ENCODE data around the gene EEF1G. TPM values are rescaled to one million over a fixed set of nuclear protein-coding genes. Genes with fewer than 3 reads are reported as not detected.
A peak's percentile ranks its signal among the peaks of the same experiment; 100 is the strongest.
"Not testable (repeated sequence)": the region's sequence is repeated elsewhere in the genome, so short reads cannot be mapped to it uniquely, and the experiment has no call there.

The EEF1G gene
- total RNA-seq, 5 donors from 2014 or later (not counting 1 experiment from before 2014, with no cell fraction given), result 1,908 to 2,187 (median 2,119) TPM

DNA sequence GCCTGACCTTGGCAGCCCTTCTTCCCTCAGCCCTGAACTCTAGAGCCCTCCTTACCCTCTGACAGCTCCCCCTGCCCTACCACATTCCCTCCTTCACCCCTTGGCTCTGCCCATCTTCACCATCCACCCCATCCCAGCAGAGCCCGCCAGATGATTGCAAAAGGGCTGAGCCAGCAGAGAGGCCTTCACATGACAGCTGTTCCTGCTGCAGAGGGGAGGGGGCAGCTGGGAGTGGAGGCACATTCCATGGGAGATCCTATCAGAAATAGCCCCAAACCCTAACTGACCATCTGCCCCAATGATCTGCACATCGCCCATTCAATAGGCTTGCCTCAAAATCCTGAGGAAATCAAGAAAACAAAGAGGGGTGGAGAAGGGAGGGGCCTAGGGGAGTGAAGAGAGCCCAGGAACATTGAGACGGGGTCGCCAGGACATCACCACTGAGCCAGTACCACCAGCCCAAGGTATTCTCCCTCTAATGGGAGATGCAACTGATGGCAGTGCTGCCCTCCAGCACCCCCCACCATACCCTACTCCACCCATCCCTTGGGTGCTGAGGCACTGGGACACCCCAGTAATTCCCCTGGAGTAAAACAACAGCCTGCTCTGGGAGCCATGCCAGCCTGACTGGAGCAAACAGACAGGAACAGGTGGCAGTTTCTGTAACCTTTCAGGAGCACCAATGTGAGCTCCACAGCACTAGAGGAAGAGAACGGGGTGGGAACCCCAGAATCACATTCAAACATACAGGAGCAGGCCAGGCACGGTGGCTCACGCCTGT is 19.1 kb downstream of the EEF1G start:
- Mint-ChIP-seq H3K36me3 (peaks cover 11% of the 10 kb centered on the region), H3K4me3 (peak overlapping the region; percentile 46 to 82 (median 77)), H3K9me3 (no peaks in the 10 kb centered on the region), H3K27ac (peak overlapping the region; percentile 97 to 99), H3K4me1 (peaks cover 91 to 99% (median 93%) of the 10 kb centered on the region in 3 donors), H3K27me3 (no peaks in the 10 kb centered on the region)
- POLR2A ChIA-PET, result interaction anchor here (0.7 to 6.5 kb wide), 10 partner anchors 10 to 302 kb away, joined by 3 to 98 read pairs (median 8); partner anchors contain the start of genes AHNAK (in 1 of the 2), C11orf98 (in 1 of the 2), CSKMT (in 1 of the 2) and EEF1G (in 1 of the 2)
- peaks cover 9 to 10% of the 10 kb centered on the region in 2 donors for H3K36me3 ChIP-seq (ENCODE audit: control insufficient read depth in 2 of 2, extremely low read depth in 1 of 2, insufficient read depth in 1 of 2, low read length in 1 of 2)
- H3K27me3 ChIP-seq (replicated peaks in 1 of 2; ENCODE audit: control insufficient read depth in 2 of 2, extremely low read depth in 1 of 2, insufficient read depth in 2 of 2, low read length in 1 of 2), result no peaks in the 10 kb centered on the region
- peak overlapping the region; percentile 98 for H3K27ac ChIP-seq (ENCODE audit: low read length)
- H3K4me1 ChIP-seq (ENCODE audit: control insufficient read depth in 1 of 2, extremely low read depth in 1 of 2, insufficient read depth in 2 of 2, low read length in 2 of 2), result peaks cover 55 to 98% of the 10 kb centered on the region in 2 experiments
- DNase-seq (peak in 2 of 35 experiments; percentile 35 to 44), ATAC-seq (replicated peaks in 1 of 4) (no peak)
- CTCF ChIA-PET, result interaction anchor here (0.7 to 1.6 kb wide), 8 partner anchors 10 to 130 kb away, joined by 3 to 11 read pairs (median 5); partner anchors contain the start of gene EEF1G (in 1 of the 2)
- no CpG with 5 or more reads among the region's 7 CpGs for WGBS (ENCODE audit: insufficient coverage)
- H3K9me3 ChIP-seq, result no peaks in the 10 kb centered on the region
- H3K4me3 ChIP-seq (ENCODE audit: control insufficient read depth in 1 of 2, extremely low read depth in 1 of 2, low read length in 1 of 2), result peak overlapping the region in 1 of 2 donors; percentile 3

DNA sequence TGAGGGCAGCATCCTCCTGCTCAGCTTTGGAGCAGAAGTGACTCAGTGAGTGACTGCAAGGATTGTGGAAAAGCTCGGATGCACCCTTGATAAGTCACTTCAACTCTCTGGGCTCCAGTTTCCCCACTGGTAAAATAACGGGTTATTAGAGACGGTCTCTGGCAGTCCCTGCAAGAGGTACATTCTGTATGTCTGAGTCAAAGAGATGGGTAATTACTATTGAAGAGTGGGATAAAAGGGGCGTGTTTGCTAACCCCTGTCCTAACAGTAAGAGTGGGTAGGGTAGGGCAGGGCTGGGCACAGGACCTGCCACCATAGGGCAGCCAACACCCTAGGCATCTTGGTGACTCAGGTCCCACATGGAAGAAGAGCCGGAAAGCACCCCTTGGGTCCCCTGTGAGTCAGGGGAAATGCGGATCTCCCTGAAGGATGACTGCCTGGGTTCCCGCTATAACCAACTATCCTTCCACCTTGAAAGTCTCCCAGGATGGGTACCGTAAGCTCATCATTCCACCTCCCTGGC is 19.8 kb downstream of the EEF1G start:
- peaks cover 3% of the 10 kb centered on the region in 2 donors for H3K36me3 ChIP-seq (ENCODE audit: control insufficient read depth in 2 of 2, extremely low read depth in 1 of 2, insufficient read depth in 1 of 2, low read length in 1 of 2)
- H3K27ac ChIP-seq (ENCODE audit: low read length), result peak overlapping the region; percentile 98
- peak in 1 of 35 experiments; percentile 44 for DNase-seq
- ATAC-seq (replicated peaks in 1 of 4), result no peak
- Mint-ChIP-seq H3K27me3 (no peaks in the 10 kb centered on the region), H3K4me1 (peaks cover 87 to 95% (median 89%) of the 10 kb centered on the region in 3 donors), H3K4me3 (peak overlapping the region in 1 of 3 donors; percentile 82), H3K27ac (peak overlapping the region; percentile 97 to 99), H3K36me3 (peaks cover 4% of the 10 kb centered on the region), H3K9me3 (no peaks in the 10 kb centered on the region)
- H3K4me3 ChIP-seq (ENCODE audit: control insufficient read depth in 1 of 2, extremely low read depth in 1 of 2, low read length in 1 of 2), result no peak overlapping the region
- no peaks in the 10 kb centered on the region for H3K9me3 ChIP-seq
- no peaks in the 10 kb centered on the region for H3K27me3 ChIP-seq (replicated peaks in 1 of 2; ENCODE audit: control insufficient read depth in 2 of 2, extremely low read depth in 1 of 2, insufficient read depth in 2 of 2, low read length in 1 of 2)
- ChIA-PET POLR2A (interaction anchor here (1.5 to 3.5 kb wide), 3 partner anchors 10 to 38 kb away, joined by 11 to 41 read pairs (median 17); partner anchors contain the start of gene TUT1 (in 1 of the 2)), CTCF (interaction anchor here (1.2 to 2.9 kb wide), 4 partner anchors 10 to 110 kb away, joined by 3 to 40 read pairs (median 6); partner anchors contain the start of gene EEF1G (in 1 of the 2))
- WGBS (ENCODE audit: insufficient coverage), result 96% methylated on average over 5 of the region's 8 CpGs
- H3K4me1 ChIP-seq (ENCODE audit: control insufficient read depth in 1 of 2, extremely low read depth in 1 of 2, insufficient read depth in 2 of 2, low read length in 2 of 2), result peaks cover 55 to 92% of the 10 kb centered on the region in 2 experiments

GRCh38 chr11:62553080-62553838 is 20.4 kb downstream of the EEF1G start:
- ChIA-PET CTCF (interaction anchor here (0.7 to 2.9 kb wide), 8 partner anchors 10 to 756 kb away, joined by 3 to 40 read pairs (median 8); partner anchors contain the start of genes EEF1G (in 1 of the 2) and TUT1 (in 1 of the 2)), POLR2A (interaction anchor here (0.5 to 3.5 kb wide), 8 partner anchors 10 to 288 kb away, joined by 3 to 41 read pairs (median 12); partner anchors contain the start of gene TUT1 (in 1 of the 2))
- Histone ChIP-seq H3K4me3 (ENCODE audit: control insufficient read depth in 1 of 2, extremely low read depth in 1 of 2, low read length in 1 of 2) (peak overlapping the region in 1 of 2 donors; percentile 13), H3K36me3 (ENCODE audit: control insufficient read depth in 2 of 2, extremely low read depth in 1 of 2, insufficient read depth in 1 of 2, low read length in 1 of 2) (no peaks in the 10 kb centered on the region), H3K27me3 (replicated peaks in 1 of 2; ENCODE audit: control insufficient read depth in 2 of 2, extremely low read depth in 1 of 2, insufficient read depth in 2 of 2, low read length in 1 of 2) (no peaks in the 10 kb centered on the region), H3K27ac (ENCODE audit: low read length) (peak overlapping the region; percentile 98), H3K4me1 (ENCODE audit: control insufficient read depth in 1 of 2, extremely low read depth in 1 of 2, insufficient read depth in 2 of 2, low read length in 2 of 2) (peaks cover 55 to 85% of the 10 kb centered on the region in 2 experiments), H3K9me3 (no peaks in the 10 kb centered on the region)
- Mint-ChIP-seq H3K4me1 (peaks cover 88 to 95% (median 88%) of the 10 kb centered on the region in 3 donors), H3K4me3 (peak overlapping the region; percentile 43 to 82 (median 73)), H3K27me3 (no peaks in the 10 kb centered on the region), H3K36me3 (peaks cover 4% of the 10 kb centered on the region), H3K9me3 (no peaks in the 10 kb centered on the region), H3K27ac (peak overlapping the region; percentile 97 to 99)
- ATAC-seq (replicated peaks in 1 of 4) (peak; percentile 12 to 45 (median 39)), DNase-seq (peak in 31 of 35 experiments; percentile 39 to 81 (median 57))
- 23% methylated on average over 8 of the region's 15 CpGs for WGBS (ENCODE audit: insufficient coverage)

GRCh38 chr11:62552485-62553079 is 21.1 kb downstream of the EEF1G start:
- peaks cover 85 to 95% (median 88%) of the 10 kb centered on the region in 3 donors for H3K4me1 Mint-ChIP-seq
- ChIA-PET POLR2A (interaction anchor here (0.5 to 3.5 kb wide), 14 partner anchors 9 to 371 kb away, joined by 3 to 41 read pairs (median 8); partner anchors contain the start of genes EEF1G (in 1 of the 2) and TUT1 (in 1 of the 2)), CTCF (interaction anchor here (0.7 to 2.9 kb wide), 9 partner anchors 8 to 755 kb away, joined by 4 to 40 read pairs (median 8); partner anchors contain the start of genes EEF1G (in 1 of the 2) and TUT1 (in 1 of the 2))
- H3K4me3 ChIP-seq (ENCODE audit: control insufficient read depth in 1 of 2, extremely low read depth in 1 of 2, low read length in 1 of 2), result peak overlapping the region; percentile 1 to 13
- peak overlapping the region; percentile 43 to 82 (median 73) for H3K4me3 Mint-ChIP-seq
- H3K27me3 Mint-ChIP-seq, result no peaks in the 10 kb centered on the region
- H3K36me3 ChIP-seq (ENCODE audit: control insufficient read depth in 2 of 2, extremely low read depth in 1 of 2, insufficient read depth in 1 of 2, low read length in 1 of 2), result no peaks in the 10 kb centered on the region
- ATAC-seq (replicated peaks in 1 of 4) (no peak), DNase-seq (peak in 1 of 35 experiments; percentile 39)
- no peaks in the 10 kb centered on the region for H3K27me3 ChIP-seq (replicated peaks in 1 of 2; ENCODE audit: control insufficient read depth in 2 of 2, extremely low read depth in 1 of 2, insufficient read depth in 2 of 2, low read length in 1 of 2)
- no peaks in the 10 kb centered on the region for H3K9me3 ChIP-seq
- no peaks in the 10 kb centered on the region for H3K9me3 Mint-ChIP-seq
- WGBS (ENCODE audit: insufficient coverage), result 62% methylated on average over 4 of the region's 4 CpGs
- H3K27ac ChIP-seq (ENCODE audit: low read length), result peak overlapping the region; percentile 98
- H3K4me1 ChIP-seq (ENCODE audit: control insufficient read depth in 1 of 2, extremely low read depth in 1 of 2, insufficient read depth in 2 of 2, low read length in 2 of 2), result peaks cover 54 to 84% of the 10 kb centered on the region in 2 experiments
- peak overlapping the region; percentile 97 to 99 for H3K27ac Mint-ChIP-seq
- H3K36me3 Mint-ChIP-seq, result peaks cover 4% of the 10 kb centered on the region

DNA sequence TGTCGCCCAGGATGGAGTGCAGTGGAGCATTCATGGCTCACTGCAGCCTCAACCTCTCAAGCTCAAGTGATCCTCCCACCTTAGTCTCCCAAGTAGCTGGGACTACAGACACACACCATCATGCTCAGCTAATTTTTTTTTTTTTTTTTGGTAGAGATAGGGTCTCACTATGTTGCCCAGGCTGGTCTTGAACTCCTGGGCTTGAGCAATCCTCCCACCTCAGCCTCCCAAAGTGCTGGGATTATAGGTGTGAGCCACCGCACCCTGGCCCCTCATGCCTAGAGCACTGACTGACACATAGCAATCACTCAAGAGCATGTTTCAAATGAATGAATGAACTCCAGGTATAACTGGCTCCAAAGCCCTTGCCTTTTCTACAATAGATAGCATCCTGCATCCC is 23.2 kb downstream of the EEF1G start:
- not testable (repeated sequence) for H3K27me3 ChIP-seq (replicated peaks in 1 of 2; ENCODE audit: control insufficient read depth in 2 of 2, extremely low read depth in 1 of 2, insufficient read depth in 2 of 2, low read length in 1 of 2); H3K36me3 Mint-ChIP-seq; ATAC-seq (replicated peaks in 1 of 4); H3K4me3 ChIP-seq (ENCODE audit: control insufficient read depth in 1 of 2, extremely low read depth in 1 of 2, low read length in 1 of 2); H3K9me3 ChIP-seq; H3K27me3 Mint-ChIP-seq; DNase-seq; H3K36me3 ChIP-seq (ENCODE audit: control insufficient read depth in 2 of 2, extremely low read depth in 1 of 2, insufficient read depth in 1 of 2, low read length in 1 of 2); H3K9me3 Mint-ChIP-seq
- POLR2A ChIA-PET, result interaction anchor here (0.5 to 3.4 kb wide), 5 partner anchors 7 to 287 kb away, joined by 3 to 17 read pairs (median 4); partner anchors contain the start of gene EEF1G (in 1 of the 2)
- H3K4me3 Mint-ChIP-seq, result peak overlapping the region in 2 of 3 donors; percentile 41 to 82
- peak overlapping the region; percentile 97 to 99 for H3K27ac Mint-ChIP-seq
- no CpG with 5 or more reads among the region's 2 CpGs for WGBS (ENCODE audit: insufficient coverage)
- Histone ChIP-seq H3K4me1 (ENCODE audit: control insufficient read depth in 1 of 2, extremely low read depth in 1 of 2, insufficient read depth in 2 of 2, low read length in 2 of 2) (peaks cover 37 to 76% of the 10 kb centered on the region in 2 experiments), H3K27ac (ENCODE audit: low read length) (peak overlapping the region; percentile 98)
- CTCF ChIA-PET, result interaction anchor here (0.7 to 1.9 kb wide), 5 partner anchors 9 to 1751 kb away, joined by 3 to 9 read pairs (median 3); no protein-coding TSS in a partner anchor
- H3K4me1 Mint-ChIP-seq, result peaks cover 70 to 79% (median 72%) of the 10 kb centered on the region in 3 donors
